C4-2B (cell line): Measurements from ENCODE around the gene CRCP.
"Not testable (repeated sequence)": the region's sequence is repeated elsewhere in the genome, so short reads cannot be mapped to it uniquely, and the experiment has no call there.

ENCODE experiments used
- ZFX ChIP-seq: fragments of 450-650 bp; IDR thresholded peaks from 2 replicates; pipeline ENCODE4 v1.6.1; 2017
- TF ChIP-seq, protein P1 (sequence below): fragments of 450-650 bp; conservative IDR thresholded peaks from 2 replicates; pipeline ENCODE4 v1.5.1; 2017; ENCODE audit warnings: mild to moderate bottlenecking

DNA sequence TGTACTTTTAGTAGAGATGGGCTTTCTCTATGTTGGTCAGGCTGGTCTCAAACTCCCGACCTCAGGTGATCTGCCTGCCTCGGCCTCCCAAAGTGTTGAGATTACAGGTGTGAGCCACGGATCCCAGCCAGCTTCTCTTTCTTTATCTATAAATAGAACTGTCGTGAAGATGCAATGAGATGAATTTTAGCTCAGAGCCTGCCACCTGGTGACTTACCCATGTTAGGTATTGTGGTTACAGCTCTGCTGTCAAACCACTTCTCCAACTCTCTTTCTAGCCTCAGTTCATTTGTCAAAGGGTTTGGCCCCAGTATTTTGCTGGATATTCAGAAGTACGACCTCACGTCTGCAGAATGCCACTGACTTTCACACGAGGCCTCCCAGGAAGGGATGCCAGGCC is 42.4 kb upstream of the CRCP start:
- TF ChIP-seq, protein P1, sequence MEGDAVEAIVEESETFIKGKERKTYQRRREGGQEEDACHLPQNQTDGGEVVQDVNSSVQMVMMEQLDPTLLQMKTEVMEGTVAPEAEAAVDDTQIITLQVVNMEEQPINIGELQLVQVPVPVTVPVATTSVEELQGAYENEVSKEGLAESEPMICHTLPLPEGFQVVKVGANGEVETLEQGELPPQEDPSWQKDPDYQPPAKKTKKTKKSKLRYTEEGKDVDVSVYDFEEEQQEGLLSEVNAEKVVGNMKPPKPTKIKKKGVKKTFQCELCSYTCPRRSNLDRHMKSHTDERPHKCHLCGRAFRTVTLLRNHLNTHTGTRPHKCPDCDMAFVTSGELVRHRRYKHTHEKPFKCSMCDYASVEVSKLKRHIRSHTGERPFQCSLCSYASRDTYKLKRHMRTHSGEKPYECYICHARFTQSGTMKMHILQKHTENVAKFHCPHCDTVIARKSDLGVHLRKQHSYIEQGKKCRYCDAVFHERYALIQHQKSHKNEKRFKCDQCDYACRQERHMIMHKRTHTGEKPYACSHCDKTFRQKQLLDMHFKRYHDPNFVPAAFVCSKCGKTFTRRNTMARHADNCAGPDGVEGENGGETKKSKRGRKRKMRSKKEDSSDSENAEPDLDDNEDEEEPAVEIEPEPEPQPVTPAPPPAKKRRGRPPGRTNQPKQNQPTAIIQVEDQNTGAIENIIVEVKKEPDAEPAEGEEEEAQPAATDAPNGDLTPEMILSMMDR, result not testable (repeated sequence)
- not testable (repeated sequence) for TF ChIP-seq ZFX
